ENCODE measurements around the gene FOXE3. TPM values are rescaled to one million over a fixed set of nuclear protein-coding genes. Genes with fewer than 3 reads are reported as not detected.

FOXE3 gene
- total RNA-seq, 1 experiment from 2014 or later: 0.15 TPM

DNA sequence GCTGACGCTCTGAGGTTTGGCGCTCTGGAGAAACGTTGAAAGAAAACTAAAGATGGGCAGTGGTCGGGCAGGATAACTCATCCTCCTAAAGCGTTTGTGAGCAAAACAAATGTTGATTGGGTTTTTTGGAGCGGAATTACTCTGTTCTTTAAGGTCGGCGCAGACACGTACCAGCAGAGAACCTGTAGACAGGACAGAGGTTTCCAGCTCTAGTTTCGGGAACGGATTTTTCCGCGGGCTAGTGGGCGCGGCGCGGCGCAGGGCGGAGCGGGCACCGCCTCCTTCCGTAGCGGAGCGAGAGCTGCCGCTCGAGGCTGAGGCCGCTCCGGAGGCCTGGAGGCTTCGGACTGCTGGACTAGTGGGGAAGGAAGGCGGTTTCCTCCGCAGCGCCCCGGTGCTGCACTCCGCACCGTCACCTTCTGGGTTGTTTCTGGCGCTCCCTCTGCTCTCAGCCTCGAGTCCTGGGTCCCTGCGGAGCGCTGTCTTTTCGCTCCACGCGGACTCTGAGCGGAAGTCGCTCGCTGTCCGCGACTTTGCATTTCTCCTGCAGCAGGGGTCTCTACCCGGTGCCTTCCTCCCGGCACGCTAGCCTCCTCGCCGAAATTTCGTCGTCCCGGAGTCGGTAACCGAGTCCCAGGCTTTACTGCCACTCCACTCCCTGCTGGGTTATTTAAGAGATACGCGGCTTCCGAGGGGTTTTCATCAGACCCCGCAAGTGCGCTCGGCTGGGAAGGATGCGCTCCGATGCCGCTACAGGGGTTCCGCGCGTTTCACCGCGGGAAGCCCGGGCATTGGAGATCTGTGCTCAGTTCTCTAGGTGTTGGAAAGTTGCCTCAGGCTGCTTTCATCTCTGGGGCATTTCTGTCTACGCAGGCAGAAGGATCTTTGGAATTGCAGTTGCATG, 28.7 kb downstream of the FOXE3 start:
- Mint-ChIP-seq H3K9me3 (peaks cover 0 to 10% of the 10 kb centered on the region in 2 experiments; a peak in 2 of 5 replicates), H3K36me3 (ENCODE audit: insufficient read depth in 1 of 3, low read depth in 3 of 3) (no peaks in the 10 kb centered on the region; a peak in 1 of 7 replicates), H3K27ac (no peak overlapping the region), H3K4me3 (peak overlapping the region; percentile 34 to 72), H3K4me1 (peaks cover 33 to 40% of the 10 kb centered on the region in 2 experiments), H3K27me3 (ENCODE audit: low read depth) (no peaks in the 10 kb centered on the region)
- no peaks in the 10 kb centered on the region for H3K79me2 ChIP-seq (ENCODE audit: insufficient read depth, low read length)
- H3K4me2 ChIP-seq (ENCODE audit: insufficient read depth, insufficient read length, low read length): peak overlapping the region; percentile 71
- no peak overlapping the region for H3K23ac ChIP-seq (ENCODE audit: insufficient read length, low read depth, low read length)
- no peak overlapping the region for H3K27ac ChIP-seq (ENCODE audit: insufficient read length, low read depth, low read length)
- no CpG with 5 or more reads among the region's 73 CpGs for WGBS (ENCODE audit: extremely low coverage, insufficient read length, low lambda C conversion rate)
- H3K79me1 ChIP-seq (ENCODE audit: insufficient read depth, low read depth, low read length, poor library complexity, severe bottlenecking): no peaks in the 10 kb centered on the region
- no peak overlapping the region for H3K4ac ChIP-seq (ENCODE audit: low read depth, low read length)
- H4K91ac ChIP-seq (ENCODE audit: insufficient read length, low read depth, low read length): no peak overlapping the region
- H4K5ac ChIP-seq (ENCODE audit: insufficient read length, low read depth, low read length): no peak overlapping the region
- peaks cover 96% of the 10 kb centered on the region for H3K27me3 ChIP-seq (ENCODE audit: insufficient read depth, low read length)
- no peak overlapping the region for H2BK120ac ChIP-seq (ENCODE audit: low read depth, low read length, poor library complexity, severe bottlenecking)
- H3K9me3 ChIP-seq (ENCODE audit: control insufficient read depth, low read depth, low read length): no peaks in the 10 kb centered on the region
- H2AFZ ChIP-seq (ENCODE audit: low read length): no peak overlapping the region
- peaks cover 13% of the 10 kb centered on the region for H3K23me2 ChIP-seq (ENCODE audit: insufficient read length, low read depth, low read length, poor library complexity, severe bottlenecking)
- no peak overlapping the region for H3K14ac ChIP-seq (ENCODE audit: insufficient read depth, low read length)
- no peak overlapping the region for H2BK12ac ChIP-seq (ENCODE audit: insufficient read length, low read depth, low read length)
- no peak overlapping the region for H4K8ac ChIP-seq (replicated peaks; ENCODE audit: insufficient read length, low read depth, low read length)
- H2BK15ac ChIP-seq (ENCODE audit: low read depth, low read length): no peak overlapping the region; the same call in 1 of the 2 replicates
- H2AK5ac ChIP-seq (ENCODE audit: insufficient read length, low read length): no peak overlapping the region
- no peak overlapping the region for H3T11ph ChIP-seq (ENCODE audit: low read length)
- peak; percentile 62 for DNase-seq
- H4K20me1 ChIP-seq (ENCODE audit: control insufficient read depth, insufficient read depth, insufficient read length): no peaks in the 10 kb centered on the region
- peaks cover 6% of the 10 kb centered on the region; the same call in 1 of the 2 replicates for H3K4me1 ChIP-seq (ENCODE audit: insufficient read depth, low read length)
- no peak overlapping the region for H2BK5ac ChIP-seq (ENCODE audit: insufficient read length, low read length)
- TF ChIP-seq CTCF (conservative IDR thresholded peaks at IDR 0.05): no peak
- H2BK20ac ChIP-seq (ENCODE audit: low read depth, low read length, poor library complexity, severe bottlenecking): no peak overlapping the region
- H3K56ac ChIP-seq (ENCODE audit: insufficient read length, low read depth, low read length): no peak overlapping the region
- H3K18ac ChIP-seq (ENCODE audit: insufficient read length, low read depth, low read length): no peak overlapping the region
- H3K9ac ChIP-seq (ENCODE audit: extremely low read depth, insufficient read length, low read length): no peak overlapping the region
